Fibroblast of pulmonary artery (primary cell): Measurements from ENCODE around the gene ABCA4.

ENCODE experiments used
- DNase-seq: peaks from one replicate; pipeline ENCODE4 v3.0.0-alpha.2; 2010; ENCODE audit warnings: low read depth
- H3K4me3 ChIP-seq: replicated peaks from 2 replicates; pipeline ENCODE4 v1.5.1; 2011; ENCODE audit warnings: low read depth, mild to moderate bottlenecking, control low read depth, low read length, moderate library complexity
- CTCF ChIP-seq: IDR thresholded peaks from 2 replicates; pipeline ENCODE4 v1.5.1; 2011; ENCODE audit warnings: mild to moderate bottlenecking, control low read depth, low read length, inconsistent platforms; ENCODE audit errors: missing control alignments

The ABCA4 gene

GRCh38 chr1:94142022-94142421 lies 21.1 kb upstream of the ABCA4 start:
- no peak overlapping the region for H3K4me3 ChIP-seq
- peak; percentile 66 for DNase-seq
- TF ChIP-seq CTCF = no peak

GRCh38 chr1:94132111-94132510 lies 11.2 kb upstream of the ABCA4 start:
- no peak for DNase-seq
- H3K4me3 ChIP-seq = no peak overlapping the region
- no peak for TF ChIP-seq CTCF

- DNase-seq = peak; percentile 41
- H3K4me3 ChIP-seq = no peak overlapping the region
- no peak for TF ChIP-seq CTCF
Observed at GRCh38 chr1:94130851-94131595, 10.1 kb upstream of the ABCA4 start.

GRCh38 chr1:94126651-94127050 lies 5.7 kb upstream of the ABCA4 start:
- DNase-seq = no peak
- no peak for TF ChIP-seq CTCF
- H3K4me3 ChIP-seq = no peak overlapping the region

- TF ChIP-seq CTCF = no peak
- no peak for DNase-seq
Observed at GRCh38 chr1:94125551-94126514, 4.9 kb upstream of the ABCA4 start.

GRCh38 chr1:94124538-94124937 lies 3.6 kb upstream of the ABCA4 start:
- H3K4me3 ChIP-seq = no peak overlapping the region
- TF ChIP-seq CTCF = no peak
- DNase-seq = no peak

More at GRCh38 chr1:94125551-94126514, 4.9 kb upstream of the ABCA4 start:
- no peak overlapping the region for H3K4me3 ChIP-seq
